GM23338 (cell line): ENCODE results near the gene FYCO1. TPM values are rescaled to one million over a fixed set of nuclear protein-coding genes. Genes with fewer than 3 reads are reported as not detected.

Experiments used
- ATAC-seq: fragments of 200-7000 bp; cut with Tn5 transposase; 3 replicates; pipeline ENCODE4 v1.9.1; 2020
- DNase-seq: peaks from one replicate; pipeline ENCODE4 v3.0.0-alpha.2; 2015; ENCODE audit warnings: low spot score
- H2AFZ ChIP-seq: fragments of 200-600 bp; sonication (generic); 2 replicates; pipeline ENCODE4 v1.8.0; 2016; ENCODE audit warnings: antibody characterized with exemption, mild to moderate bottlenecking, moderate library complexity
- H3F3A ChIP-seq: fragments of 200-600 bp; sonication (generic); replicated peaks from 2 replicates; pipeline ENCODE4 v1.8.0; 2017; ENCODE audit warnings: antibody characterized with exemption, mixed run types, low read depth
- H3K27ac ChIP-seq: fragments of 200-600 bp; sonication (generic); 2 replicates; pipeline ENCODE4 v1.6.1; 2016; ENCODE audit warnings: low read depth
- H3K27me3 ChIP-seq: fragments of 200-600 bp; sonication (generic); 2 replicates; pipeline ENCODE4 v1.8.0; 2016; ENCODE audit warnings: mild to moderate bottlenecking, mixed run types, moderate library complexity; ENCODE audit not compliant: insufficient read depth
- H3K36me3 ChIP-seq: fragments of 200-600 bp; sonication (generic); 2 replicates; pipeline ENCODE4 v1.8.0; 2016; ENCODE audit warnings: mild to moderate bottlenecking; ENCODE audit not compliant: insufficient read depth
- H3K4me1 ChIP-seq: fragments of 200-600 bp; sonication (generic); 2 replicates; pipeline ENCODE4 v1.8.0; 2016; ENCODE audit warnings: mild to moderate bottlenecking, moderate library complexity; ENCODE audit not compliant: insufficient read depth
- H3K4me2 ChIP-seq: fragments of 200-600 bp; sonication (generic); 2 replicates; pipeline ENCODE4 v1.7.1; 2017; ENCODE audit warnings: mixed run types
- H3K4me3 ChIP-seq: fragments of 200-600 bp; sonication (generic); 2 replicates; pipeline ENCODE4 v1.6.1; 2016; ENCODE audit warnings: mixed run types
- H3K79me2 ChIP-seq: fragments of 200-600 bp; sonication (generic); replicated peaks from 2 replicates; pipeline ENCODE4 v1.8.0; 2017; ENCODE audit warnings: mild to moderate bottlenecking; ENCODE audit not compliant: insufficient read depth
- H3K9me2 ChIP-seq: fragments of 200-600 bp; sonication (generic); 2 replicates; pipeline ENCODE4 v1.8.0; 2017; ENCODE audit not compliant: insufficient read depth
- H4K20me1 ChIP-seq: fragments of 200-600 bp; sonication (generic); replicated peaks from 2 replicates; pipeline ENCODE4 v1.8.0; 2017; ENCODE audit warnings: mild to moderate bottlenecking; ENCODE audit not compliant: insufficient read depth
- H3K27ac Mint-ChIP-seq: 2 replicates; pipeline ENCODE4 v1.8.0; 2020; ENCODE audit warnings: inconsistent platforms, mild to moderate bottlenecking, moderate library complexity, mixed read lengths
- H3K27me3 Mint-ChIP-seq: 3 replicates; pipeline ENCODE4 v1.8.0; 2022; ENCODE audit warnings: low read depth, mild to moderate bottlenecking, moderate library complexity, mixed read lengths, inconsistent platforms; ENCODE audit not compliant: insufficient read depth, poor library complexity
- H3K36me3 Mint-ChIP-seq: 3 replicates; pipeline ENCODE4 v1.8.0; 2021; ENCODE audit warnings: low read depth, mild to moderate bottlenecking, inconsistent platforms, moderate library complexity, mixed read lengths
- H3K4me1 Mint-ChIP-seq: 3 replicates; pipeline ENCODE4 v1.8.0; 2020; ENCODE audit warnings: mild to moderate bottlenecking, inconsistent platforms, mixed read lengths
- H3K4me3 Mint-ChIP-seq: 3 replicates; pipeline ENCODE4 v1.8.0; 2021; ENCODE audit warnings: moderate library complexity, mild to moderate bottlenecking, inconsistent platforms, mixed read lengths
- H3K9me3 Mint-ChIP-seq: 3 replicates; pipeline ENCODE4 v1.8.0; 2020; ENCODE audit warnings: moderate library complexity, mild to moderate bottlenecking, inconsistent platforms, mixed read lengths
- CREB1 ChIP-seq: fragments of 250-450 bp; sonication (Bioruptor Pico); IDR thresholded peaks from 2 replicates; pipeline ENCODE4 v1.5.0; 2020; ENCODE audit warnings: low read depth, mild to moderate bottlenecking, moderate library complexity
- ETS1 ChIP-seq: IDR thresholded peaks from 2 replicates; pipeline ENCODE4 v1.6.1; 2016; ENCODE audit warnings: antibody characterized with exemption
- EZH2phosphoT487 ChIP-seq: fragments of 200-600 bp; sonication (generic); IDR thresholded peaks from one replicate; pipeline ENCODE4 v1.8.1; 2018; ENCODE audit warnings: antibody characterized with exemption; ENCODE audit not compliant: unreplicated experiment
- JUNB ChIP-seq: IDR thresholded peaks from one replicate; pipeline ENCODE4 v1.6.1; 2016; ENCODE audit warnings: antibody characterized with exemption; ENCODE audit not compliant: unreplicated experiment
- REST ChIP-seq: IDR thresholded peaks from one replicate; pipeline ENCODE4 v1.6.1; 2018; ENCODE audit warnings: antibody characterized with exemption; ENCODE audit not compliant: unreplicated experiment
- ZNF462 ChIP-seq: fragments of 250-450 bp; sonication (Bioruptor Pico); IDR thresholded peaks from 2 replicates; pipeline ENCODE4 v1.5.0; 2020; ENCODE audit warnings: mild to moderate bottlenecking, moderate library complexity
- polyA plus RNA-seq: library from polyadenylated mRNA; unstranded; fragments of >200 nt; fragmentation: Nextera tagmentation; extraction: Ambion mirVana; gene quantifications from 2 replicates; pipeline ENCODE4 v1.2.1, GENCODE V29; 2016
- total RNA-seq: library from RNA; depleted of rRNA; stranded (reverse); fragments of >200 nt; shearing (Covaris generic); gene quantifications from 2 replicates; pipeline ENCODE4 v1.2.3, GENCODE V29; 2014

FYCO1 gene
- total and polyA plus RNA-seq, 2 experiments from 2014 or later: 4.5 to 17.2 TPM

GRCh38 chr3:45890405-45890804 lies 105.2 kb downstream of the FYCO1 start:
- H3K27ac Mint-ChIP-seq: no peak overlapping the region
- no peaks in the 10 kb centered on the region for H3K27me3 ChIP-seq
- peaks cover 4% of the 10 kb centered on the region for H3K27me3 Mint-ChIP-seq
- H3K4me1 Mint-ChIP-seq: peaks cover 16% of the 10 kb centered on the region; the same call in 2 of the 3 replicates
- H3K36me3 ChIP-seq: no peaks in the 10 kb centered on the region
- no peaks in the 10 kb centered on the region; the same call in 1 of the 2 replicates for H3K4me1 ChIP-seq
- no peaks in the 10 kb centered on the region for H3K9me3 Mint-ChIP-seq
- DNase-seq (no peak), ATAC-seq (no peak)
- no peak overlapping the region for H2AFZ ChIP-seq
- H3K27ac ChIP-seq: no peak overlapping the region
- no peaks in the 10 kb centered on the region for H3K79me2 ChIP-seq
- H3K4me3 Mint-ChIP-seq: no peak overlapping the region
- H3F3A ChIP-seq: no peaks in the 10 kb centered on the region
- no peaks in the 10 kb centered on the region for H3K36me3 Mint-ChIP-seq
- TF ChIP-seq ETS1 (no peak), REST (no peak), CREB1 (no peak), JUNB (no peak), EZH2phosphoT487 (no peak), ZNF462 (no peak)
- no peak overlapping the region for H3K4me3 ChIP-seq
- H4K20me1 ChIP-seq: no peaks in the 10 kb centered on the region; the same call in 1 of the 2 replicates
- H3K4me2 ChIP-seq: no peak overlapping the region
- no peaks in the 10 kb centered on the region for H3K9me2 ChIP-seq
